Measurements from ENCODE around the gene SLC12A2.

SLC12A2 gene

GRCh38 chr5:128220841-128221240 is 137.3 kb downstream of the SLC12A2 start:
- no peak overlapping the region for H3K27ac ChIP-seq (ENCODE audit: low read length)
- H3K4me3 ChIP-seq (ENCODE audit: low read length): no peak overlapping the region
- no peaks in the 10 kb centered on the region for H3K36me3 ChIP-seq (replicated peaks; ENCODE audit: low read depth, low read length)
- H2AFZ ChIP-seq (ENCODE audit: low read depth, low read length): no peak overlapping the region
- no peaks in the 10 kb centered on the region for H4K20me1 ChIP-seq (ENCODE audit: insufficient read depth, low read length)
- H3K9me3 ChIP-seq (ENCODE audit: insufficient read depth, low read length): no peaks in the 10 kb centered on the region
- H3K9ac ChIP-seq (ENCODE audit: low read length): no peak overlapping the region
- no peak overlapping the region for H3K4me2 ChIP-seq (ENCODE audit: low read length)
- no peaks in the 10 kb centered on the region for H3K27me3 ChIP-seq (ENCODE audit: low read depth, low read length)
- H3K79me2 ChIP-seq (ENCODE audit: low read length): no peaks in the 10 kb centered on the region
- no peaks in the 10 kb centered on the region for H3K4me1 ChIP-seq (ENCODE audit: low read length)
- no peak for TF ChIP-seq EZH2phosphoT487 (IDR thresholded peaks at IDR 0.05; ENCODE audit: low read depth)
- TF ChIP-seq, protein P1, sequence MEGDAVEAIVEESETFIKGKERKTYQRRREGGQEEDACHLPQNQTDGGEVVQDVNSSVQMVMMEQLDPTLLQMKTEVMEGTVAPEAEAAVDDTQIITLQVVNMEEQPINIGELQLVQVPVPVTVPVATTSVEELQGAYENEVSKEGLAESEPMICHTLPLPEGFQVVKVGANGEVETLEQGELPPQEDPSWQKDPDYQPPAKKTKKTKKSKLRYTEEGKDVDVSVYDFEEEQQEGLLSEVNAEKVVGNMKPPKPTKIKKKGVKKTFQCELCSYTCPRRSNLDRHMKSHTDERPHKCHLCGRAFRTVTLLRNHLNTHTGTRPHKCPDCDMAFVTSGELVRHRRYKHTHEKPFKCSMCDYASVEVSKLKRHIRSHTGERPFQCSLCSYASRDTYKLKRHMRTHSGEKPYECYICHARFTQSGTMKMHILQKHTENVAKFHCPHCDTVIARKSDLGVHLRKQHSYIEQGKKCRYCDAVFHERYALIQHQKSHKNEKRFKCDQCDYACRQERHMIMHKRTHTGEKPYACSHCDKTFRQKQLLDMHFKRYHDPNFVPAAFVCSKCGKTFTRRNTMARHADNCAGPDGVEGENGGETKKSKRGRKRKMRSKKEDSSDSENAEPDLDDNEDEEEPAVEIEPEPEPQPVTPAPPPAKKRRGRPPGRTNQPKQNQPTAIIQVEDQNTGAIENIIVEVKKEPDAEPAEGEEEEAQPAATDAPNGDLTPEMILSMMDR (IDR thresholded peaks at IDR 0.05; ENCODE audit: low read depth, low read length): no peak

GRCh38 chr5:128224336-128224735 is 140.8 kb downstream of the SLC12A2 start:
- Histone ChIP-seq H3K4me3 (ENCODE audit: low read length) (no peak overlapping the region), H3K9me3 (ENCODE audit: insufficient read depth, low read length) (no peaks in the 10 kb centered on the region), H3K4me2 (ENCODE audit: low read length) (no peak overlapping the region), H2AFZ (ENCODE audit: low read depth, low read length) (no peak overlapping the region), H3K27ac (ENCODE audit: low read length) (no peak overlapping the region), H3K9ac (ENCODE audit: low read length) (no peak overlapping the region), H3K4me1 (ENCODE audit: low read length) (no peaks in the 10 kb centered on the region), H3K27me3 (ENCODE audit: low read depth, low read length) (no peaks in the 10 kb centered on the region), H3K79me2 (ENCODE audit: low read length) (no peaks in the 10 kb centered on the region), H4K20me1 (ENCODE audit: insufficient read depth, low read length) (no peaks in the 10 kb centered on the region), H3K36me3 (replicated peaks; ENCODE audit: low read depth, low read length) (no peaks in the 10 kb centered on the region)
- TF ChIP-seq, protein P1 (IDR thresholded peaks at IDR 0.05; ENCODE audit: low read depth, low read length): no peak
- TF ChIP-seq EZH2phosphoT487 (IDR thresholded peaks at IDR 0.05; ENCODE audit: low read depth): no peak

GRCh38 chr5:128225245-128226030 is 141.9 kb downstream of the SLC12A2 start:
- Histone ChIP-seq H3K9me3 (ENCODE audit: insufficient read depth, low read length) (no peaks in the 10 kb centered on the region), H4K20me1 (ENCODE audit: insufficient read depth, low read length) (no peaks in the 10 kb centered on the region), H3K9ac (ENCODE audit: low read length) (no peak overlapping the region), H3K27ac (ENCODE audit: low read length) (no peak overlapping the region), H3K4me2 (ENCODE audit: low read length) (no peak overlapping the region), H3K79me2 (ENCODE audit: low read length) (no peaks in the 10 kb centered on the region), H2AFZ (ENCODE audit: low read depth, low read length) (no peak overlapping the region), H3K4me1 (ENCODE audit: low read length) (no peaks in the 10 kb centered on the region), H3K27me3 (ENCODE audit: low read depth, low read length) (no peaks in the 10 kb centered on the region), H3K36me3 (replicated peaks; ENCODE audit: low read depth, low read length) (no peaks in the 10 kb centered on the region), H3K4me3 (ENCODE audit: low read length) (no peak overlapping the region)
- TF ChIP-seq EZH2phosphoT487 (IDR thresholded peaks at IDR 0.05; ENCODE audit: low read depth): no peak
- TF ChIP-seq, protein P1 (IDR thresholded peaks at IDR 0.05; ENCODE audit: low read depth, low read length): no peak

DNA sequence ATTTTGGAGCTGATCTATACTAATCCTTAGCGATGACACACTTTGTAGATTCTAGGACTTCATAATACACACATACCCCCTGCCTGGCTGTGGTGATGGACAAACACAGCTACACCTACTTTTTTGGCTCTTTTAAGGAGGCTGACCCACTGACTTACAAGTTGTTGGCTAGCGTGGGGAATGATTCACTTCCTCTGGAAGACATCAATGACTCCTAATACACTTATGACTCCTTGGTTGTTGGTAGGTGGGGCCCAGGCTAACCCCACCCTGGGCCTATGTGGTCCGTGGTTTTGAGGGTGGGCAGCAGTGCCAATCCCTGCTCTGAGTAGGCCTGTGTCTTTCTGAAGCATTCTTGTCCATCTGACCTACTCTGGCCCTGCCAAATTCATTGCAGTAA is 144.4 kb downstream of the SLC12A2 start:
- Histone ChIP-seq H2AFZ (ENCODE audit: low read depth, low read length) (no peak overlapping the region), H3K9me3 (ENCODE audit: insufficient read depth, low read length) (no peaks in the 10 kb centered on the region), H3K4me2 (ENCODE audit: low read length) (no peak overlapping the region), H3K27me3 (ENCODE audit: low read depth, low read length) (no peaks in the 10 kb centered on the region), H3K4me1 (ENCODE audit: low read length) (no peaks in the 10 kb centered on the region), H3K79me2 (ENCODE audit: low read length) (no peaks in the 10 kb centered on the region), H3K27ac (ENCODE audit: low read length) (no peak overlapping the region), H3K9ac (ENCODE audit: low read length) (no peak overlapping the region), H3K4me3 (ENCODE audit: low read length) (no peak overlapping the region), H3K36me3 (replicated peaks; ENCODE audit: low read depth, low read length) (no peaks in the 10 kb centered on the region), H4K20me1 (ENCODE audit: insufficient read depth, low read length) (no peaks in the 10 kb centered on the region)
- TF ChIP-seq, protein P1 (IDR thresholded peaks at IDR 0.05; ENCODE audit: low read depth, low read length): no peak
- TF ChIP-seq EZH2phosphoT487 (IDR thresholded peaks at IDR 0.05; ENCODE audit: low read depth): no peak
